WERI-Rb-1 (cell line): ENCODE results near the gene KSR2.

ENCODE experiments used
- DNase-seq: peaks from one replicate; pipeline ENCODE4 v3.0.0-alpha.2; 2020
- H3K27ac ChIP-seq: fragments of 250-450 bp; sonication (Bioruptor Pico); 2 replicates; pipeline ENCODE4 v1.5.1; 2020; ENCODE audit warnings: mild to moderate bottlenecking, moderate library complexity
- H3K27me3 ChIP-seq: fragments of 250-450 bp; sonication (Bioruptor Pico); 2 replicates; pipeline ENCODE4 v1.5.1; 2021; ENCODE audit warnings: mild to moderate bottlenecking, low read depth, moderate library complexity; ENCODE audit not compliant: insufficient read depth, severe bottlenecking
- H3K36me3 ChIP-seq: fragments of 250-450 bp; sonication (Bioruptor Pico); 2 replicates; pipeline ENCODE4 v1.5.1; 2020; ENCODE audit warnings: mild to moderate bottlenecking, moderate library complexity
- H3K4me3 ChIP-seq: 2 replicates; pipeline ENCODE4 v1.5.1; 2011; ENCODE audit warnings: low read depth, mild to moderate bottlenecking, control low read depth, low read length
- H3K9me3 ChIP-seq: fragments of 250-450 bp; sonication (Bioruptor Pico); 2 replicates; pipeline ENCODE4 v1.5.1; 2021; ENCODE audit warnings: mild to moderate bottlenecking, moderate library complexity; ENCODE audit not compliant: severe bottlenecking
- TF ChIP-seq, protein P1 (sequence below): IDR thresholded peaks from 2 replicates; pipeline ENCODE4 v1.5.1; 2011; ENCODE audit warnings: low read depth, mild to moderate bottlenecking, control low read depth, inconsistent platforms, low read length

Gene KSR2

DNA sequence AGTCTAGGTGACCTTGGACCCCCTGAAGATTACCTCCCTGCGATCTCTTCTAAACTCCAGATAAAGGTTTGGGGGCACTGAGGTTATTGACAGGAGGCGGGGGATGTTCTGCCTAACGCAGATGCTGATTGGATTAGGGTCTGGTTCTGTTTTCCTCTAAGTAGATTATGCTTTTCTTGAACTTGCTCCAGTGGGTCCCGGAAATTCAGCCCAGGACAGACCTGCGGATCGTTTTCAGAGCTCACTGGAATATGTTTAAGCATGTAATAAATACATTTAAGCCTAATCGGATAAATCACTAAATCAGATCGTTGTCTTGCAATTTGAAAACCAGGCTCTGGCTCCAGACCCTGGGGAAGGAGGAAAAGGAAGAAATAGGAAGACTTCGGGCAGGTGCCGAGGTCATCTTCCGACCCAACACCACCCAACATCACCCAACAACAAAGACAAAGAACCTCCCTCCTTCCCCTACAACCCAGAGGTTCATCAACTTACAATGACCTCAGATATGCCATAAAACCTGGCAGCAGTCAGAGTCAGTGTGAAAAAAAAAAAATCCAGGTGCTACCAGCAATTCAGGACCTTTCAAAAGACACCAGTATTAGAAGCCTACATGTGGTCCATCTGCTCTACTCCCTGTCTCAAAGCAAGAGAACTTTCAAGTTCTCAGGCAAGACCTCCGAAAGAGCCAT lies 148.4 kb downstream of the KSR2 start:
- Histone ChIP-seq H3K9me3 (no peaks in the 10 kb centered on the region), H3K4me3 (no peak overlapping the region)

DNA sequence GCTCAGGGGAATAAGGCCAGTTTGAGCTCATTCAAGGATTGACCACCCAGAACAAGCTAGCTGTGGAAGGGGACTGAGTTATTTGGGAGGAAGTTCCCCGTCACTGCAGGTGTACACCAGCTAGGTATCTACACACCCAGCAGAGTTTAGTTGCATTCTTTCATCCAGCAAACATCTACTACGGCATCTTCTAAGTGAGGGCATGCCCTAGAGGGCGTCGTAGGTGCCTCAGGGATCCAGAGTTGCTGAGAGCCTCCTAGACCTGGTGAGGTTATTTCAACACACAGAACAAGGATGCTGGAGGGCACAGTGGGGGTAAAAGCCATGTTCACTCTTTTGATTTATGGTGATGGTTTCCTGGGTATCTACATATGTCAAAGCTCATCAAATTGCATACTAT lies 149.6 kb downstream of the KSR2 start:
- TF ChIP-seq, protein P1, sequence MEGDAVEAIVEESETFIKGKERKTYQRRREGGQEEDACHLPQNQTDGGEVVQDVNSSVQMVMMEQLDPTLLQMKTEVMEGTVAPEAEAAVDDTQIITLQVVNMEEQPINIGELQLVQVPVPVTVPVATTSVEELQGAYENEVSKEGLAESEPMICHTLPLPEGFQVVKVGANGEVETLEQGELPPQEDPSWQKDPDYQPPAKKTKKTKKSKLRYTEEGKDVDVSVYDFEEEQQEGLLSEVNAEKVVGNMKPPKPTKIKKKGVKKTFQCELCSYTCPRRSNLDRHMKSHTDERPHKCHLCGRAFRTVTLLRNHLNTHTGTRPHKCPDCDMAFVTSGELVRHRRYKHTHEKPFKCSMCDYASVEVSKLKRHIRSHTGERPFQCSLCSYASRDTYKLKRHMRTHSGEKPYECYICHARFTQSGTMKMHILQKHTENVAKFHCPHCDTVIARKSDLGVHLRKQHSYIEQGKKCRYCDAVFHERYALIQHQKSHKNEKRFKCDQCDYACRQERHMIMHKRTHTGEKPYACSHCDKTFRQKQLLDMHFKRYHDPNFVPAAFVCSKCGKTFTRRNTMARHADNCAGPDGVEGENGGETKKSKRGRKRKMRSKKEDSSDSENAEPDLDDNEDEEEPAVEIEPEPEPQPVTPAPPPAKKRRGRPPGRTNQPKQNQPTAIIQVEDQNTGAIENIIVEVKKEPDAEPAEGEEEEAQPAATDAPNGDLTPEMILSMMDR: no peak
- no peak for DNase-seq

More for the DNA sequence above, 148.4 kb downstream of the KSR2 start:
- TF ChIP-seq, protein P1: no peak
- H3K36me3 ChIP-seq: no peaks in the 10 kb centered on the region
- H3K27ac ChIP-seq: no peak overlapping the region
- H3K27me3 ChIP-seq: peaks cover 20% of the 10 kb centered on the region
- DNase-seq: peak; percentile 90

DNA sequence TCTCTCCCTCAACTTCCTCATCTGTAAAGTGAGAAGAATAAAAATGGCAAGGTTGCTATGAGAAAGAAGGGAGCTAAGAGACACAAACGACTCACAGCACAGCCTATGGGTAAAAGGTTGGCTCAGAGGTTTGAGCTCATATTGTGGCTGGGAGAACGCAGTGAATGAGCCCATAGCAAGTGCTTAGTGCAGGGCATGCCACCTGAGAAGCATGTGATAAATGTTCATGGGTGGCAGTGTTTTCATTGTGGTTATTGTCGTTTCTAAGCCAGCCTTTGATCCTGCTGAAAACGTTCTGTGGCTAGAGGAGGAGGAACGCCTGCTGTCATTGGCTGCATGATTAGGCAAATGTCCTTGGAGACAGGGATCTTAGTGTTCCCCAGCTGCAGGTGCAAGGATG lies 150.4 kb downstream of the KSR2 start:
- Histone ChIP-seq H3K27me3 (peaks cover 23% of the 10 kb centered on the region), H3K27ac (no peak overlapping the region), H3K36me3 (no peaks in the 10 kb centered on the region), H3K4me3 (no peak overlapping the region), H3K9me3 (no peaks in the 10 kb centered on the region)
- TF ChIP-seq, protein P1: no peak
- DNase-seq: no peak

More for the DNA sequence above, 149.6 kb downstream of the KSR2 start:
- Histone ChIP-seq H3K9me3 (no peaks in the 10 kb centered on the region), H3K36me3 (no peaks in the 10 kb centered on the region), H3K4me3 (no peak overlapping the region), H3K27me3 (peaks cover 20% of the 10 kb centered on the region), H3K27ac (no peak overlapping the region)

DNA sequence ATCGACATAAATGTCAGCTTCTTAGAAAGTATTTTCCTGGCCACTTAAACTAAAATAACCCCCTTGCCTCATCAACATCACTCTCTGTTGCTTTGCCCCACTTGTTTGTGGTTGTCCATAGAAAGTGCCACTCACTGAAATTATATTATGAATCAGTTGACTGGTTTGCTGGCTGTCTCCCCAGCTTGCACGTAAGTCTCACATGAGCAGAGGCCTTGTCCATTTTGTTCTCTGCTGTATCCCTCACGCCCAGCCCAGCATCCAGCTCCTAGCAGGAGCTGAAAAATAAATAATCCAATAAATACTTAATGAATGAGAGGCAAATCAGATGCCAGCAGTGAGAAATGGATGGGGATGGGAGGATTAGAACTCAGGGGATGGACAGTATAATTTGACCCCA lies 159.3 kb downstream of the KSR2 start:
- H3K9me3 ChIP-seq: no peaks in the 10 kb centered on the region
- no peak overlapping the region for H3K27ac ChIP-seq
- H3K36me3 ChIP-seq: no peaks in the 10 kb centered on the region
- H3K4me3 ChIP-seq: no peak overlapping the region
- DNase-seq: no peak
- TF ChIP-seq, protein P1: no peak
- peaks cover 5% of the 10 kb centered on the region for H3K27me3 ChIP-seq

DNA sequence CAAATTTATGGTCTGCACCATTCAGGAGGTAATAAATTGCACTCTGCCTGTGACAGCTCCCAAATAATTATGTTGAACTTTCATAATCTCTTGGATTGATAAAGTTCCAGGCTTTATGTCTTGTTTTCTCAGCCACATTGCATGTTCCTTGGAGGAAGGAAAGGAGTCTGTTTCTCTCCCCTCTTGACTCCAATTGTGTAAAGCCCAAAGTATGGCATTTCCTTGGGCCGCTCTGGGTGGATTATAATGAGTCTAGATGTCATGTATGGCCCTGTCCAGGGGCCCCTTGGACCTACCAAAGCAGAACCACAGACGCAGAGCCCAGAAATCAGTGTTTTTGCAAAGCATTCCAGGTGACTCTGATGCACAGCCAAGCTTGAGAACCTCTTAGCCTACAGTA lies 160.8 kb downstream of the KSR2 start:
- H3K36me3 ChIP-seq: no peaks in the 10 kb centered on the region
- H3K27ac ChIP-seq: no peak overlapping the region
- no peaks in the 10 kb centered on the region for H3K9me3 ChIP-seq
- DNase-seq: no peak
- H3K27me3 ChIP-seq: peaks cover 3% of the 10 kb centered on the region
- H3K4me3 ChIP-seq: no peak overlapping the region
- TF ChIP-seq, protein P1: no peak

DNA sequence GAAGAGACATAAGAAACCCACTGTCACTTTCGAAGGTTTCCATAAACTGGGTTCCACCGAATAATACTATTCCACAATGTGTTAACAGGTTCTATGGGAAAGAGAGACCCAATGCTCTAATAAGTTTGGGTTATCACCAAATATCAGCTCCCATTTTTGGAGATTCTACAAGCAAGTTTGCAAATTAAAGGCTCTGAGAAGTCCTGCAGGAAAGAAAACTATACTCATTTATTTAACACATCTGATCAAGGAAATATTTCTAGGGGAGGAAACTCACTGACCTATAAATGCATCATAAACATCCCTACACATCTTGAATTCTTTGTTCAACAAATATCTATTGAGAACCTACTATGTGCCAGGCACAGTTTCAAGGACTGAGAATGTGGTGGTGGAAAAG lies 161.4 kb downstream of the KSR2 start:
- no peak for DNase-seq
- Histone ChIP-seq H3K27ac (no peak overlapping the region), H3K4me3 (no peak overlapping the region), H3K9me3 (no peaks in the 10 kb centered on the region), H3K27me3 (peaks cover 3% of the 10 kb centered on the region), H3K36me3 (no peaks in the 10 kb centered on the region)
- TF ChIP-seq, protein P1: no peak
